Neural crest cell (in vitro differentiated cells): ENCODE results near the gene BRD3OS. TPM values are rescaled to one million over a fixed set of nuclear protein-coding genes. Genes with fewer than 3 reads are reported as not detected.
A peak's percentile ranks its signal among the peaks of the same experiment; 100 is the strongest.

ENCODE experiments used
- DNase-seq: peaks from one replicate; pipeline ENCODE4 v3.0.0; 2021; ENCODE audit warnings: low read depth, mixed read lengths, low spot score
- H3K27ac Mint-ChIP-seq: one replicate; pipeline ENCODE4 v1.8.0; 2021; ENCODE audit warnings: mild to moderate bottlenecking, mixed read lengths; ENCODE audit not compliant: unreplicated experiment
- H3K27me3 Mint-ChIP-seq: 2 replicates; pipeline ENCODE4 v1.8.0; 2021; ENCODE audit warnings: low read depth, mild to moderate bottlenecking, mixed read lengths
- H3K36me3 Mint-ChIP-seq: 2 replicates; pipeline ENCODE4 v1.8.0; 2021; ENCODE audit warnings: low read depth, mild to moderate bottlenecking, mixed read lengths
- H3K4me1 Mint-ChIP-seq: 2 replicates; pipeline ENCODE4 v1.8.0; 2021; ENCODE audit warnings: mixed read lengths
- H3K4me3 Mint-ChIP-seq: one replicate; pipeline ENCODE4 v1.8.0; 2021; ENCODE audit warnings: mild to moderate bottlenecking, mixed read lengths
- H3K9me3 Mint-ChIP-seq: 2 replicates; pipeline ENCODE4 v1.8.0; 2021; ENCODE audit warnings: mixed read lengths
- total RNA-seq: library from RNA; stranded (reverse); gene quantifications from 2 replicates; pipeline ENCODE4 v1.2.1, GENCODE V29; 2021
- TF ChIP-seq, protein P1 (sequence below): fragments of 200-600 bp; sonication (generic); conservative IDR thresholded peaks from 2 replicates; pipeline ENCODE4 v1.5.0; 2021; ENCODE audit warnings: antibody characterized with exemption, mild to moderate bottlenecking

The BRD3OS gene
- total RNA-seq, 1 donor from 2014 or later = 30.7 TPM

- DNase-seq = no peak
- Mint-ChIP-seq H3K27me3 (no peaks in the 10 kb centered on the region), H3K4me1 (peaks cover 27% of the 10 kb centered on the region), H3K36me3 (peaks cover 13% of the 10 kb centered on the region), H3K27ac (no peak overlapping the region), H3K4me3 (no peak overlapping the region), H3K9me3 (no peaks in the 10 kb centered on the region)
- TF ChIP-seq, protein P1, sequence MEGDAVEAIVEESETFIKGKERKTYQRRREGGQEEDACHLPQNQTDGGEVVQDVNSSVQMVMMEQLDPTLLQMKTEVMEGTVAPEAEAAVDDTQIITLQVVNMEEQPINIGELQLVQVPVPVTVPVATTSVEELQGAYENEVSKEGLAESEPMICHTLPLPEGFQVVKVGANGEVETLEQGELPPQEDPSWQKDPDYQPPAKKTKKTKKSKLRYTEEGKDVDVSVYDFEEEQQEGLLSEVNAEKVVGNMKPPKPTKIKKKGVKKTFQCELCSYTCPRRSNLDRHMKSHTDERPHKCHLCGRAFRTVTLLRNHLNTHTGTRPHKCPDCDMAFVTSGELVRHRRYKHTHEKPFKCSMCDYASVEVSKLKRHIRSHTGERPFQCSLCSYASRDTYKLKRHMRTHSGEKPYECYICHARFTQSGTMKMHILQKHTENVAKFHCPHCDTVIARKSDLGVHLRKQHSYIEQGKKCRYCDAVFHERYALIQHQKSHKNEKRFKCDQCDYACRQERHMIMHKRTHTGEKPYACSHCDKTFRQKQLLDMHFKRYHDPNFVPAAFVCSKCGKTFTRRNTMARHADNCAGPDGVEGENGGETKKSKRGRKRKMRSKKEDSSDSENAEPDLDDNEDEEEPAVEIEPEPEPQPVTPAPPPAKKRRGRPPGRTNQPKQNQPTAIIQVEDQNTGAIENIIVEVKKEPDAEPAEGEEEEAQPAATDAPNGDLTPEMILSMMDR = no peak
Measured at GRCh38 chr9:134029248-134030226, 4.3 kb downstream of the BRD3OS start.

DNA sequence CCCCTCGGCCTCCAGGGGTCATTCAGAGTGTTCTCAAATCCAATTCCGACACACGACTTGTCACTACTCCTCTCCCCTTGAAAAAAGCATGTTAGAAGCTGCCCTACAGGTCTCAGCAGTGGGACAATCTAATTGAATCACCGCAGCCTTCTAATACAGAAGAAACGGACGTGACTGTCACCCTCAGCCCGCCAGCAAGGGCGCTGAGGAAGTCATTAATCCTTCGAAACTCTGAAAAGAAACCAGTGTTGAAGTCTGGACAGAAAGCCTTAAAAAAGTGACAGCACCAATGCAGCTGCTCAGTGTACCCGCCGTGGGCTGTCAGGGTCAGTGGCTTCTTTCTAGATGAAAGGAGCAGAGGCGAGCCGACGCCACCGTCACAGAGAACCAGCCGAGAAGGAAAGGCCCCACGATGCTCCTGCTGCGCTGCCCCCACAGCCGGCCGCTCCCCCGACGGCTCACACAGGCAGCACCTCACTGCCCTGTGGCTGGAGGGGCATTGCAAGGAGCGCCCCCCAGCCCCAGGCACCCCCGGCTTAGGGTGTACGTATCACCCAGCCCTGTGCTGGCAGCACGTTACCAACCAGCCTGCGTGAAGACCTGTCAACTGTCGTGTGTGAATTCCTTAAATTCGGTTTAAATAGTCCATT is 5.7 kb downstream of the BRD3OS start:
- Mint-ChIP-seq H3K4me1 (peaks cover 23% of the 10 kb centered on the region), H3K36me3 (peaks cover 17% of the 10 kb centered on the region), H3K4me3 (peak overlapping the region; percentile 71), H3K27me3 (no peaks in the 10 kb centered on the region), H3K27ac (no peak overlapping the region), H3K9me3 (no peaks in the 10 kb centered on the region)
- DNase-seq = no peak
- TF ChIP-seq, protein P1 = no peak

- no peak overlapping the region for H3K4me3 Mint-ChIP-seq
- no peak for DNase-seq
- H3K27me3 Mint-ChIP-seq = no peaks in the 10 kb centered on the region
- TF ChIP-seq, protein P1 = no peak
- peaks cover 23% of the 10 kb centered on the region for H3K36me3 Mint-ChIP-seq
- H3K4me1 Mint-ChIP-seq = peaks cover 16% of the 10 kb centered on the region
- no peak overlapping the region for H3K27ac Mint-ChIP-seq
- no peaks in the 10 kb centered on the region for H3K9me3 Mint-ChIP-seq
Measured at GRCh38 chr9:134031783-134032182, 6.5 kb downstream of the BRD3OS start.

- Mint-ChIP-seq H3K27ac (no peak overlapping the region), H3K9me3 (no peaks in the 10 kb centered on the region), H3K36me3 (peaks cover 24% of the 10 kb centered on the region), H3K4me3 (peak overlapping the region; percentile 31), H3K27me3 (no peaks in the 10 kb centered on the region), H3K4me1 (peaks cover 12% of the 10 kb centered on the region)
- TF ChIP-seq, protein P1 = no peak
- no peak for DNase-seq
Measured at GRCh38 chr9:134032456-134033222, 7.4 kb downstream of the BRD3OS start.

- no peak for DNase-seq
- TF ChIP-seq, protein P1 = no peak
Measured at GRCh38 chr9:134033516-134034214, 8.4 kb downstream of the BRD3OS start.

More at GRCh38 chr9:134033516-134034214, 8.4 kb downstream of the BRD3OS start:
- Mint-ChIP-seq H3K9me3 (peaks cover 2% of the 10 kb centered on the region), H3K36me3 (peaks cover 31% of the 10 kb centered on the region), H3K27me3 (no peaks in the 10 kb centered on the region), H3K4me3 (no peak overlapping the region), H3K27ac (no peak overlapping the region), H3K4me1 (peaks cover 9% of the 10 kb centered on the region)
